ENCODE data around the gene PLAAT2.

- TF ChIP-seq POLR2A (IDR thresholded peaks at IDR 0.05) (no peak), POLR2AphosphoS5 (IDR thresholded peaks at IDR 0.05) (no peak)
Observed at GRCh38 chr11:63564056-63564774, 1.0 kb upstream of the PLAAT2 start.

All from breast epithelium (tissue), 3 donors.